ENCODE data around the gene ACAP3. TPM values are rescaled to one million over a fixed set of nuclear protein-coding genes. Genes with fewer than 3 reads are reported as not detected.

The ACAP3 gene
- total and polyA plus RNA-seq, 4 donors: 18.7 to 62.8 (median 37.8) TPM

DNA sequence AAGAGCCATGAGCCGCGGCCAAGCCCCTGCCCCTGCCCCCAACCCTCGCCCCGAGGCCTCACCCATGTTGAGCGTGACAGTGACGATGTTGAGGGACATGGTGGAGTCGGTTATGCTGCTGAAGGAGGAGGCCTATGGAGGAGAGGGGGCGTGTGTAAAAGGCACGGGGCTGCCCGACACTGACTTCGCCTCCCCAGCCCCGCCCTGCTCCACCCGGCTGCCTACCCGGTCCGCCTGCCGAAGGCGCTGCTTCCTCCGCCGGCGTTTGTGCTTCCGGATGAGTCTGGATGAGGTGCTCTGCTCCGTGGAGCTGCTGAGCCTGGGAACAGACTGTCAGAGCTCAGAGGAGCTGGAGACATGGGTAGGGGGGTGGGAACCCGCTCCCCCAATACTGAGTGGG, 32.5 kb upstream of the ACAP3 start:
- no peaks in the 10 kb centered on the region for H3K9me3 ChIP-seq (ENCODE audit: control insufficient read depth in 4 of 4, insufficient read depth in 3 of 4, low read length in 3 of 4)
- H3K4me3 ChIP-seq: no peak overlapping the region
- ATAC-seq (ENCODE audit: insufficient read depth, low FRiP score) (no peak), DNase-seq (no peak)
- H3K27me3 ChIP-seq (ENCODE audit: control insufficient read depth in 3 of 3, insufficient read depth in 3 of 3, low read length in 2 of 3): no peaks in the 10 kb centered on the region
- H3K4me1 ChIP-seq (ENCODE audit: control insufficient read depth in 5 of 5, insufficient read depth in 5 of 5, low read length in 5 of 5): peaks cover 0 to 6% (median 0%) of the 10 kb centered on the region in 5 donors
- H3K9ac ChIP-seq (ENCODE audit: insufficient read depth in 1 of 2, low read length in 2 of 2): no peak overlapping the region
- 94 to 96% methylated on average over 23 of the region's 23 CpGs for WGBS, 2 donors
- TF ChIP-seq, protein P1, sequence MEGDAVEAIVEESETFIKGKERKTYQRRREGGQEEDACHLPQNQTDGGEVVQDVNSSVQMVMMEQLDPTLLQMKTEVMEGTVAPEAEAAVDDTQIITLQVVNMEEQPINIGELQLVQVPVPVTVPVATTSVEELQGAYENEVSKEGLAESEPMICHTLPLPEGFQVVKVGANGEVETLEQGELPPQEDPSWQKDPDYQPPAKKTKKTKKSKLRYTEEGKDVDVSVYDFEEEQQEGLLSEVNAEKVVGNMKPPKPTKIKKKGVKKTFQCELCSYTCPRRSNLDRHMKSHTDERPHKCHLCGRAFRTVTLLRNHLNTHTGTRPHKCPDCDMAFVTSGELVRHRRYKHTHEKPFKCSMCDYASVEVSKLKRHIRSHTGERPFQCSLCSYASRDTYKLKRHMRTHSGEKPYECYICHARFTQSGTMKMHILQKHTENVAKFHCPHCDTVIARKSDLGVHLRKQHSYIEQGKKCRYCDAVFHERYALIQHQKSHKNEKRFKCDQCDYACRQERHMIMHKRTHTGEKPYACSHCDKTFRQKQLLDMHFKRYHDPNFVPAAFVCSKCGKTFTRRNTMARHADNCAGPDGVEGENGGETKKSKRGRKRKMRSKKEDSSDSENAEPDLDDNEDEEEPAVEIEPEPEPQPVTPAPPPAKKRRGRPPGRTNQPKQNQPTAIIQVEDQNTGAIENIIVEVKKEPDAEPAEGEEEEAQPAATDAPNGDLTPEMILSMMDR (IDR thresholded peaks at IDR 0.05; ENCODE audit: control extremely low read depth, extremely low read depth): no peak
- peaks cover 4 to 58% (median 11%) of the 10 kb centered on the region in 4 donors for H3K36me3 ChIP-seq (ENCODE audit: control insufficient read depth in 4 of 4, insufficient read depth in 4 of 4, low read length in 4 of 4)
- no peak overlapping the region for H3K27ac ChIP-seq (ENCODE audit: low read depth in 1 of 2, low read length in 1 of 2)

DNA sequence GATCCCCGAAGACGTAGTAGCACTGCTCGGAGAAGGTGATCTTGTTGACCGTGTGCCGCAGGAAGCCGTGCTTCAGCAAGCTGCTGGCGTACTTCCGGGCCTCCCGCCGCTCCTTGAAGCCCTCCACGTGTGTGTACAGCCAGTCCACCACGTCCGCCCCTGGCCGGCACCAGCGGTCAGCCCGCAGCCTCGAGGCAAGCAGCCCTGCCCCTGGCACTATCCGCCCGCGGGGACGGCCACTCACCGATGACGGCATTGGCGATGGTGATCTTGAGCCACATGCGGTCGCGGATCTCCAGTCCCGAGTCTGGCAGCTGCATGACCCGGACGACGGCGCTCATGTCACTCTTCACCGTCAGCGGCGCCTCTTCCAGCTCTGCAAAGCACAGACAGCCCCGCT, 30.5 kb upstream of the ACAP3 start:
- Histone ChIP-seq H3K36me3 (ENCODE audit: control insufficient read depth in 4 of 4, insufficient read depth in 4 of 4, low read length in 4 of 4) (peaks cover 4 to 60% (median 11%) of the 10 kb centered on the region in 4 donors), H3K27me3 (ENCODE audit: control insufficient read depth in 3 of 3, insufficient read depth in 3 of 3, low read length in 2 of 3) (no peaks in the 10 kb centered on the region), H3K9me3 (ENCODE audit: control insufficient read depth in 4 of 4, insufficient read depth in 3 of 4, low read length in 3 of 4) (peaks cover 0 to 5% (median 0%) of the 10 kb centered on the region in 4 donors), H3K4me3 (no peak overlapping the region), H3K4me1 (ENCODE audit: control insufficient read depth in 5 of 5, insufficient read depth in 5 of 5, low read length in 5 of 5) (no peaks in the 10 kb centered on the region), H3K27ac (ENCODE audit: low read depth in 1 of 2, low read length in 1 of 2) (no peak overlapping the region), H3K9ac (ENCODE audit: insufficient read depth in 1 of 2, low read length in 2 of 2) (no peak overlapping the region)
- DNase-seq (no peak), ATAC-seq (ENCODE audit: insufficient read depth, low FRiP score) (no peak)
- WGBS, 2 donors: 96 to 98% methylated on average over 36 of the region's 36 CpGs
- TF ChIP-seq, protein P1 (IDR thresholded peaks at IDR 0.05; ENCODE audit: control extremely low read depth, extremely low read depth): no peak

DNA sequence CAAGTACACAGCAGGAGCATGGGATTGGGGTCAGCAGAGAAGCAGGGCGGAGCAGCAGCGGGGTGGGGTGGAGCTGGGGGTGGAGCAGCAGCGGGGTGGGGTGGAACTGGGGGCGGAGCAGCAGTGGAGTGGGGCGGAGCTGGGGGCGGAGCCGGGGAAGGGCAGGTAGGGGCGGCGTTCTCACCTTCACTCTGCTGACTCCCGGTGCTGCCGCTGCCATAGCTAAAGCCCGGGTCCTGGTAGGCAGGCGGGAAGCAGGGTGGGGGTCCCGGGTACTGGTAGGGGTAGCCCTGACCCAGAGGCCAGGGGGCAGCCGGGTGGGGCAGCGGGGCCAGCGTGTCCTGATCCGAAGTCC, 30.0 kb upstream of the ACAP3 start:
- DNase-seq: no peak
- 86 to 91% methylated on average over 18 of the region's 18 CpGs for WGBS, 2 donors
- Histone ChIP-seq H3K9me3 (ENCODE audit: control insufficient read depth in 4 of 4, insufficient read depth in 3 of 4, low read length in 3 of 4) (peaks cover 0 to 5% (median 0%) of the 10 kb centered on the region in 4 donors), H3K4me1 (ENCODE audit: control insufficient read depth in 5 of 5, insufficient read depth in 5 of 5, low read length in 5 of 5) (no peaks in the 10 kb centered on the region), H3K9ac (ENCODE audit: insufficient read depth in 1 of 2, low read length in 2 of 2) (no peak overlapping the region), H3K27ac (ENCODE audit: low read depth in 1 of 2, low read length in 1 of 2) (no peak overlapping the region), H3K4me3 (no peak overlapping the region), H3K36me3 (ENCODE audit: control insufficient read depth in 4 of 4, insufficient read depth in 4 of 4, low read length in 4 of 4) (peaks cover 4 to 60% (median 11%) of the 10 kb centered on the region in 4 donors), H3K27me3 (ENCODE audit: control insufficient read depth in 3 of 3, insufficient read depth in 3 of 3, low read length in 2 of 3) (no peaks in the 10 kb centered on the region)
- TF ChIP-seq, protein P1 (IDR thresholded peaks at IDR 0.05; ENCODE audit: control extremely low read depth, extremely low read depth): no peak
- no peak for ATAC-seq (ENCODE audit: insufficient read depth, low FRiP score)

Data from lung (tissue), 12 donors.